Gastrocnemius medialis (tissue), 4 donors: ENCODE data around the gene UGT1A10.

Experiments
- CTCF ChIP-seq, 5 experiments: fragments of 450-650 bp in 3 of 5; fragments of 200-600 bp in 2 of 5; sonication (generic) in 2 of 5; IDR thresholded peaks in 4 of 5; conservative IDR thresholded peaks in 1 of 5; 1 replicate in 4 of 5; 2 replicates in 1 of 5; pipeline ENCODE4 v1.5.1; 2016 to 2019; ENCODE audit warnings: antibody characterized with exemption in 5 of 5, mild to moderate bottlenecking in 3 of 5, moderate library complexity in 3 of 5
- POLR2A ChIP-seq, 2 donors: fragments of 450-650 bp; IDR thresholded peaks; one replicate each; pipeline ENCODE4 v1.6.1; 2017; ENCODE audit warnings: antibody characterized with exemption in 2 of 2, mild to moderate bottlenecking in 2 of 2, moderate library complexity in 2 of 2

- TF ChIP-seq CTCF (IDR thresholded peaks at IDR 0.05 in 4 of 5, conservative IDR thresholded peaks at IDR 0.05 in 1 of 5) (no peak), POLR2A (IDR thresholded peaks at IDR 0.05) (no peak)
Measured at GRCh38 chr2:233638836-233639235, 2.6 kb downstream of the UGT1A10 start.
